GM18499 (cell line): ENCODE data around the gene OR2C1.

Source experiments
- ATAC-seq: cut with Tn5 transposase; IDR thresholded peaks from one replicate; pipeline ENCODE4 v1.9.1; 2021; ENCODE audit warnings: moderate number of reproducible peaks; ENCODE audit not compliant: insufficient read depth, unreplicated experiment

The OR2C1 gene

DNA sequence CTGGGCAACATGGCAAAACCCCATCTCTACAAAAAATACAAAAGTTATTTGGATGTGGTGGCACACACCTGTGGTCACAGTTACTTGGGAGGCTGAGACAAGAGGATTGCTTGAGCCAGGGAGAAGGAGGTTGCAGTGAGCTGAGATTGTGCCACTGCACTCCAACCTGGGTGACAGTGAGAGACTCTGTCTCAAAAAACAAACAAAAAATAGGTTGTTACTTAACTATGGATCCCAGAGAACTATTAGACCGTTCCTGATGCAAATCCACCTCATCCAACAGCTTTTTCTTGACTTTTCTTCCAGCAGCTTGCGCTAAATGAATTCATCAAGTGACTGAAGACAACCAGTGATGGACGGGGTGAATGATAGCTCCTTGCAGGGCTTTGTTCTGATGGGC lies at the start of gene OR2C1:
OR2C1 (plus strand) TSS at position 301 of the 400 bp plus-strand sequence; CDS start at position 353, 52 bp downstream.
- no peak for ATAC-seq

DNA sequence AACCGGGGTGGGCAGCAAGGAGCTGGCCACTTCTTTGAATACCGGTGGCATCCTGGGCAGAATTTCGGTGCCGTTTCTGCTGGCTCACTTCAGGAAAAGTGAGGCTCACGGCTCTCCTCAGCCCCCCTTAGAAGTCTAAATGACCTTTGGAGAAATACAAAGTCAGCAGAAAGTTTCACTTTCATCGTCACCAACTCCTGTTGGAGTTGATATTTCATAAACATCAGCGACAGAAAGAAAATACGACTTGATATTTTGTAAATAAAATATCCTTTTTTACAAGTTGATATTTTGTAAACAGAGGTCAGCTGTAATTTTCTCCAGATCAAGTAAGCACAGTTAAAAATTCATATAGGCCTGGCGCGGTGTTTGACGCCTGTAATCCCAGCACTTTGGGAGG lies 49.6 kb upstream of the OR2C1 start:
- no peak for ATAC-seq

DNA sequence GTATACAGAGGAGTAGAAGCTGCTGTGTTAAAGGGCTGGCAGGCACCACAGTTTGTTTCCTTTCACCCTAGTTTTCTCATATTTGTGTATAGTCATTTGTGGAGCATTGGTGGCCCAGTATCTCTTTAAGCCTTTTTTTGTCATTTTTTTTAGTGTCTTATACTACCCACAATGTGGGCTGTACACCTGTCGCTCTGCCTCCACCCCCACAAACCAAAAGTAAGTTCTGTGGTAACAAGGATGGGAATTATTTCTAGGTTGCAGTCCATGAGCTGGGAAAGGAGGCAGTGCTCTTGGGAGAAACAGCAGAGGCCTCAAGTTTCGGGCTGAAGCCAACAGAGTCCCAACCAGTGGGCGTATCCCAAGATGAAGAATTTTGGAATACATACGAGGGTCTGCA lies 44.2 kb upstream of the OR2C1 start:
- ATAC-seq, result no peak

DNA sequence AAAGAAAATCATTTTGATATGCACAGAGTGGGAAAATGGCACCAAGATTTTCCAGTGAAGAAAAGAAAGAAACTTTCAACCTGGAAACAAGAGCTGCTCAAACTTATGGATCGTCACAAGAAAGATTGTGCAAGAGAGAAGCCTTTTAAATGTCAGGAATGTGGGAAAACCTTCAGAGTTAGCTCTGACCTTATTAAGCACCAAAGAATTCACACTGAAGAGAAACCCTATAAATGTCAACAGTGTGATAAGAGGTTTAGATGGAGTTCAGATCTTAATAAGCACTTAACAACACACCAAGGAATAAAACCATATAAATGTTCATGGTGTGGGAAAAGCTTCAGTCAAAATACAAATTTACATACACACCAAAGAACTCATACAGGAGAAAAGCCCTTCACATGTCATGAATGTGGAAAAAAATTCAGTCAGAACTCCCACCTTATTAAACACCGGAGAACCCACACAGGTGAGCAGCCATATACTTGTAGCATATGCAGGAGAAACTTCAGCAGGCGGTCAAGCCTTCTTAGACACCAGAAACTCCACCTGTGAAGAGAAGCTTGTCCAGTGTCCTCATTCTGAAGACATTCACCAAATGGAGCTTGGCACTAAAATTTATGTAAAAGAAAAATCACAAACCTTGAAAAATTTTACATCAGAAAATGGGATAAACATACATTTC lies 38.2 kb upstream of the OR2C1 start:
- ATAC-seq, result no peak

DNA sequence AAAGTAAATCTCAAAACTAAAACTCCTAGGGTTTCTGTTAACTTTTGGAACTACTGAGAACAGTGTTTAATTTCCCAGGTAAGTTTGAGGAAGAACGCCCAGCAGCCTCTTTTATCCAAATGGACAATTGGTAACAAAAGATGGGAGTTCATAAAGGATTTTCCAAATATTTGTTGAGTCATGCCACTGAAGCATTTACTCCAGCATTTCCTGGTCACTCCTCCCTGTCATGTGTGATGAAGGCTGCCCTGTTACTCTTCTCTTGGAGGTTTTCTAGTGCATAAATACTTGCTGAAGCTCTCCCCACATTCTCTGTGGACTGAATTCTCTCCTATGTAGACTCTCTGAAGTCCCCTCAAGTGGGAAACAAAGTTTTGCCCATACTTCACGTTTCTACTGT lies 33.9 kb upstream of the OR2C1 start:
- ATAC-seq, result no peak

DNA sequence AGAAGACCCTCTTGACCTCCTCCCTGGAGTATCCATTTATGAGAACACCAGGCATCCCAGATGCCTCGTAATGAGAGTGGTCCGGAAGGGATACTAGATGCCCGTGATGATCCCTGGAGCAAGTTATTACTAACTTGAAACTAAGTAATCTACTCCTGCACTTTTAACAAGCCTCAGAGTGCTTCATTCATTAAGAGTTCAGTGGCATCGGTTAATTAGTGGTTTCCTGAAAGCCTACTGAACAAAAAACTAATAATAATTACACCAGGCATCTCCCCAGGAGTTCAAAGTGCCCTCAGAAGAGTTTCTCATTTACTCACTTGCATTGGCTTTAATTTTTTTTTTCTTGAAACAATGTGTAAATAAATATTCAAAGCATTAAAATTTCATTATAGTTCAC lies 28.2 kb upstream of the OR2C1 start:
- no peak for ATAC-seq

DNA sequence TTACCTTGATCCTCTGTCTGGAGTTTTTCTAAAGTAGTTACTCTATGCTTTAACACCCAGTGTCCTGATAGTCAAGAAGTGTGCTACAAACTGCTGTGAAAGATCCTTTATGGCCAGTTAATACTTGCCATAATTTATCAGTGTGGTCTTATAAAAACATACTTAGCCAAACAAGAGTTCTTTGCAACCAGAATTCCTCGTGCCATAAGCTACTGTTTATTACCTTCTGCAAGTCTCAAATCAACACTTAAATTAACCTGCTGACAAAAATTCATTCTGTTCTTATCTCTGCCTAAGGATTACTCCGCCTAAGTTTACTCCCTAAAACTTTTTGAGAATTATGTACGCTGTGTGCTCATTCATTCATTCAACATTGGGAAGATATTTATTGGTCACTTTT lies 27.6 kb upstream of the OR2C1 start:
- ATAC-seq, result no peak

DNA sequence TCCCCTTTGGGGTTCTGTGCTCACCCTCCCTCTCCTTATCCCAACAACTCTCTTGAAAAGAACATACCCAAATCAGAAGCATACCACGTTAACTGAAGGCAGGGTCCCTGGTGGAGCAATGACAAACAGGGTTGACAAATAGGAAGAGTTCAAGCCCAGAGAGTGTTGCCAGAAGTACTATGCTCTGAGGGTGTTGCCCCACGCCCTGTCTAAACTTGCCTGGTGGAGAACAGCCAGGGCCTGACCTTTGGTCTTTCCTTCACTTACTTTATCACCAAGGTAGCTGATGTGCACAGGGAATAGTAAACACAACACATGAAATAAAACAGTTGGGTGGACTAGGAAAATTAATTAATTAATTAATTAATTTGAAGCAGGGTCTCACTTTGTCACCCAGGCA lies 27.0 kb upstream of the OR2C1 start:
- no peak for ATAC-seq

DNA sequence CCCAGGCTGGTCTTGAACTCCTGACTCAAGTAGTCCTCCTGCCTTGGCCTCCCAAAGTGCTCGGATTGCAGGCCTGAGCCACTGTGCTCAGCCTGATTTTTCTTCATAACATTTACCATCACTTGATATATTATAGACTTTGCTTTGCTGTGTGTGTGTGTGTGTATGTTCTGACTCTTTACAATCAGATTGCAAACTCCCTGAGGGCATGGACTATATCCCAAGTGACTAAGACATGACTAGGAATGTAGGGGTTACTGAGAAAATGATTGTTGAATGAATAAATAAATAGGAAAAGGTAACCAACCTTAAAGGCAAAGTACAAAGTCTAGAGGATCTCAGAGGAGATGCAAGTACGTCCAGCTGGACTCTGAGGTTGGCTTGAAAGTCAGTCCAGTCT lies 9.6 kb upstream of the OR2C1 start:
- ATAC-seq, result no peak

DNA sequence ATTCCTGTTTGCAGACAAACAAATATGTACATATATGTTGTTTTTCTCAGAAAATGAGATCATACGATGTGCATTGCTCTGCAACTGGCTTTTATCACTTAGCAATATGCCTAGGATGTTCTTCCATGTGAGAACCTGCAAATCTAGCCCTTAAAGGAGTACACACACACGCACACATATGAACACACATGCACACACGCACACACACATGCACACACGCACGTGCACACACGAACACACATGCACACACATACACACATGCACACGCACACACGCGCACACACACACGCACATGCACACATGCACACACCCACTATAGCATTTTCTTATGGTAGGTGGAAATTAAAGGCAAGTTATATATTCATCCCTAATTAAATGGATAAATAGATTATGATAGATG lies 8.1 kb upstream of the OR2C1 start:
- ATAC-seq, result no peak

DNA sequence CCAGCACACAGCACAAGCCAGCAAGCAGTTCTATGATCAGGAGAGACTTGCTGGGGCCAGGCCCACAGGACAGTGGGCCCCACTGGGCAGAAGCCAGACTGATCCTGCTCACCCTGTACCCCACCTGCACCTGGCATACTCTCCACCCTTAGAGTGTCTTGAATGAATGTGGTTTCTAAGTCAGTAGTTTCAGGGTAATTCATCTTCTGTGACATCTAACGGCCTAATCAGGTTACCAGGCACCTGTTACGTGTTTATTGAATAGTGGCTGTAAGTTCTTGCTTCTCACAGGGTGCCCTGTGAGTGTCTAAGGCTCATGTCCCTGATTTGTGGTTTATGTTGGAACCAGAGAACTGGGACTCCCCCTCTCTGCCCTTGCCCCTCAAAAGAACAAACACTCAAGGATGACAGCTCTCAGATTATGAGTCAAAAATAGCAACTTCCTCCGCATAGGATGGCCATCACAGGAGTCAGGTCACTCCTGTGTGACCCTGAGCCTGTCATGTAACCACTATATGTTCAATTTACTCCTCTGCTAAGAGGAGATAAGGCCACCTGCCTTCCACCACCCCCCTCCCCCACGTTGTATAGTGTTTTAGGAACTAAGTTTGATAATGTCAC lies 7.0 kb upstream of the OR2C1 start:
- ATAC-seq, result no peak

DNA sequence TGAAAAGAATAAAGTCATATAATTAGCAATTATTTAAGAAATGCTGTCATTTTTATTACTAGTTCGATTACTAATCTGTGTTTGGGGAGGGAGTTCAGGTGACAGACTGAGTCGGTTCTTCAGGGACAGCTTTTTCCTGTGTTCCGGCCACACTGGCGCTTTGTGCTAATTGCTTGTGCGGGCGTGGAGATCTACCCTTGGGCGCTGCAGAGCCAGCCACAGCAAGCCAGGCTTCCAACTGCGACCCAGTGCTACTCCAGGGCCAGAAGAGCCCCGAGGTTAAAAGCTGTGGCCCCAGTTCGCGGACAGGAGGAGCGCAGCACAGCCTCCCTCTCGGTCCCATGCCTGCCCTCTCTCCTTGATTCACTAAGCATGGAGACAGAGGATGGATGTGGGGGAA lies 6.5 kb upstream of the OR2C1 start:
- ATAC-seq, result no peak

DNA sequence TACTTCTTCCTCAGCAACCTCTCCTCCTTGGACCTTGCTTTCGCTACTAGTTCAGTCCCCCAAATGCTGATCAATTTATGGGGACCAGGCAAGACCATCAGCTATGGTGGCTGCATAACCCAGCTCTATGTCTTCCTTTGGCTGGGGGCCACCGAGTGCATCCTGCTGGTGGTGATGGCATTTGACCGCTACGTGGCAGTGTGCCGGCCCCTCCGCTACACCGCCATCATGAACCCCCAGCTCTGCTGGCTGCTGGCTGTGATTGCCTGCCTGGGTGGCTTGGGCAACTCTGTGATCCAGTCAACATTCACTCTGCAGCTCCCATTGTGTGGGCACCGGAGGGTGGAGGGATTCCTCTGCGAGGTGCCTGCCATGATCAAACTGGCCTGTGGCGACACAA lies 429 bp downstream of the OR2C1 start:
- no peak for ATAC-seq

DNA sequence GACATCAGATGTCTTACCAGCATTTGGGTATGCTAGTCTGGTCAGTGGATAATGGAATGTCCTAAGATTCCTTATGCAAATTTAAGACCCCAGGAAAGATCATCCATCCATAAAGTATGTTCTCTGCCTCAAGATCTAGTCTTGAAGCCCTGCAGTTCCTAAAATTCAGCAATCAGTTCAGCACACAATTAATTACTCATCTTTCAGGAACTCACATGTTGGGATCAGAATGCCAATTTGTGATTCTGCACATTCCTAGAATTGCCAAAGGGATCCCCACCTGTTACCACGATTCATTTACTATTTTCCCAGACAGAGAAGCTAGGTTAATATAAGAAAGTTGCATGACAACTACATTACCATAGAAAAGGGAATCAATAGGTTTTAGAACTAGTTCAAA lies 3.2 kb downstream of the OR2C1 start:
- ATAC-seq, result no peak

DNA sequence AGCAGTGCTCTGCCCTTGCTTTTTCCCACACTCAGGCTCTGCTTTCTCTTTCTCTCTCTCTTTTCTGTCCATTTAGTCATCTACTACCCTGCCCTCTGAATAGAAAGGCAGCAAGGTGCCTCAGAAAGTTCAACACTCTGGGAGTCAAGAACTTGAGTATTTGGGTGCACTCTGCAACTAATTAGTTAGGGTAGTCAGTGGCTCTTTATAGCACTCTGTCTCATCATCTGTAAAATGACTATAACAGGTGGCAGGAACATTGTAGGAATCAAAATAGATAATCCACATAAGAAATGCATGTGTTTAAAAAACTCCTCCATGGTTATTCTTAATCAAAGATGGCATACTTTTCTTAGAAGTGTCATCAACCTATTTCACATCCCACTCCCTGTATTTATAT lies 7.2 kb downstream of the OR2C1 start:
- ATAC-seq, result no peak

DNA sequence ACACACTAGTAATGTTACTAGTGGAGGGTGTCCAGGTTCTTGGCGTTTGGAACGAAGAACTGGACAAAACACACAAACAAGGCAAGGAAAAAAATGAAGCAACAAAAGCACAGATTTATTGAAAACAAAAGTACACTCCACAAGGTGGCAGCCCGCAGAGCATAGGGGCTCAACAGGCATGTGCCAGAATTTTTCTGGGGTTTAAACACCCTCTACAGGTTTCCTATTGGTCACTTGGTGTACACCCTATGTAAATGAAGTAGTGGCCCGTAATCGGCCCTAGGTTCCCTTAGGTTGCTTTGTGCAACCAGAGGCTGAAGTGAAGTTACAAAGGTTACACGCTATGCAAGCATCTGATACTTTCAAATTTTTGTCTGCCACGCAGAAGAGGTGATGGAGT lies 8.1 kb downstream of the OR2C1 start:
- no peak for ATAC-seq

DNA sequence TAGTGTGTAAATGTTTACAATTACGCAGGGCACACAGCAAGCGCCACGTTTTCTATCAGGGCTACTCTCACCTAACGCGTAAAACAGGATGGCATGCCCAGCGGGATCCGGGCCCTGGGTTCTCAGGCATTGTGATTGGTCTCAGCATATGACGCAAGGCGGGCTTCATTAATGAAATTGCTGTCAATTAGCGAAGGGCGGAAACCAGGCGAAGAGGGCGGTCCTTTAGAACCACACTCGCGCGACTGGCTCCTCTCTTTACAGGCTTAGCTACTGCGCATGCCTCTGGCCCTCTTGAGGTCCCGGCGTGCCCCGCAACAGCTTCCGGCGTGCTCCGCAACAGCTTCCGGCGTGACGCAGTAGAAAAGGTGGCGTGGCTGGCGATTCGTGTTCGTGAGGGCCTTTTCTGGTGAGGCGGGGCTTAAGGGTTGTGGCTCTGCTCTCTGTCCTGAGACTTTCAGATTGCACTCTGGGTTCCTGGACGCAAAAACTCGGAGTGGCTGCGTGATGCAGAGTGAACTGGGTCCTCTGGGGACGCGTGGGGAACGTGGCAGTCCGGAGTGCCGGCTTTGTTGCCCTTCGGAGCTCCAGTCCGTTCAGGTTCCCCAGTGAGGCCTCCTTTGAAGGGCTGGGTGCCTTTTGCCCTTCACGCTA lies 9.2 kb downstream of the OR2C1 start:
- no peak for ATAC-seq

DNA sequence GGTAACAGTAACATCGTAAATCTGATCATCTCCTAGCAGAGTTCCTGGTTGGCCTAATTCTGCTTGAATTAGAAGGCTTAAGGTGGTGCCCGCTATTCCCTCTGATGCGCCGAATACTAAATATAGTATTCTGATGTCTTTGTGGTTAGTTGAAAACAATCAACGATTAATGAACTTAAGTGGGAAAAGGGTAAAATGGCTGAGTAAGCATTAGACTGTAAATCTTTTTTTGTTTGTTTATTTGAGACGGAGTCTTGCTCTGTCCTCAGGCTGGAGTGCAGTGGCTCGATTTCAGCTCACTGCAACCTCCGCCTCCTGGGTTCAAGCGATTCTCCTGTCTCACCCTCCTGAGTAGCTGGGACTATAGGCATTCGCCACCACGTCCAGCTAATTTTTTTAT lies 13.4 kb downstream of the OR2C1 start:
- no peak for ATAC-seq

DNA sequence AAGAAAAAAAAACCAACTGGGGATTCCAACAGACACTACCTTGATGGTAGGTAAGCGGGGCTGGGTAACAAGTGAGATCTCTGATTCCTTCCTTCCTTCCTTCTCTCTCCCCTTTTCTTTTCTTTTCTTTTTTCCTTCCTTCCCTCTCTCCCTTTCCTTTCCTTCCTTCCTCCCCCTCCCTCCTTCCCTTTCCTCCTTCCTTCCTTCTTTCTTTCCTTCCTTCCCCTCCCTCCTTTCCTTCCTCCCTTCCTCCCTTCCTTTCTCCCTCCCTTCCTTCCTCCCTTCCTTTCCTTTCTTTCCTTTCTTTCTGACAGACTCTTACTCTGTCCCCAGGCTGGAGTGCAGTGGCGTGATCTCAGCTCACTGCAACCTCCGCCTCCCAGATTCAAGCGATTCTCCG lies 20.0 kb downstream of the OR2C1 start:
- no peak for ATAC-seq

DNA sequence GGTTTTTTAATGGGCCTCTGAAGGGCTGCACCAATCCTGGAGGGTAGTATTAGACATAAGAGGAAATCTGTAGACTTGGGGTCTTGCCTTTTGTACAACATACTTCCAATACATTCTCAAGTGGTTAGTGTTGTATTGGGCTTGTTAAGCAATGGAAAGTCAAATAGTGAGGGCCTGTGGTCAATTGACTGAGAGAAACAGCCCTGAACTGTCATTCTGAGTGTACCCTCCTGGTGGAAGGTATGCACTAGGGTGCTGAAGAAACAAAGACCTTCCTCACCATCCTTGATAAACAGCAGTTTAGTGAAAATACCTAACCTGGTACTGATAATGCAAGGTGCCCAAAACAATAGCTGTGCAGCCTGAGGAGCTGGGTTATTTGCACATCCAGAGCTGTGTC lies 22.2 kb downstream of the OR2C1 start:
- no peak for ATAC-seq

DNA sequence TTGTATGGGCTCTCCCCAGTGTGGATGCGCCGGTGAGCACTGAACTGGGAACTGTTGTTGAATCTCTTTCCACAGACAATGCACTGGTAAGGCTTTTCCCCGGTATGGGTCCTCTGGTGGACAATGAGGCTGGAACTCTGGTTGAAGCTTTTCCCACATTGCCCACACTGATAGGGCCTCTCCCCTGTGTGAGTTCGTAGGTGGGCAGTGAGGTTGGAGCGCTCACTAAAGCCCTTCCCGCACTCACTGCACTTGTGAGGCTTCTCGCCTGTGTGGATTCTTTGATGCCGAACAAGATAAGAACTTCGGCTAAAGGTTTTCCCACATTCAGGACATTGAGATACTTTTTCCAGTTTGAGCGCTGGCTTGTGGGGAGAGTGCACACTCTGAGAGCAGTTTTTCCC lies 27.4 kb downstream of the OR2C1 start:
- ATAC-seq, result no peak

DNA sequence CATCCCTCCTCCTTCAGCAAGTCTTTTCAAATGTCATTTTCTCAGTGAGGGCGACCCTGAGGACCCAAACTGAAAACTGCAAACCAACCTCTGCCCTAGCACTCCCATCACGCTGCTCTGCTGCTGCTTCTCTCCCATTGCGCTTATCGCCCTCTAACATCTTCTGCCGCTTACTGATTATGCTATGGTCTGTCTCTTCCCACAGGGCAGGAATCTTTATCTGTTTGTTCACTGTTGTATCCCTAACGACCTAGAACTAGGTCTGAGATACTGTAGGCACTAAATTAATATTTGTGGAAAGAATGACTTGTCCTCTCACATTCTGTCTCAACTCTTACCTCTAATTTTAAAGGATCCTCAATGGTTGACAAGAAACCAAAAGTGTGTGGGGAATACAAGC lies 32.6 kb downstream of the OR2C1 start:
- ATAC-seq, result no peak
